NCI-H2196 treated with DMSO at 0.1 percent for 48 hours (cell line): ENCODE data around the gene IGSF23.
A peak's percentile ranks its signal among the peaks of the same experiment; 100 is the strongest.

Source experiments
- DNase-seq: peaks from one replicate; lab custom pipeline; 2025; ENCODE audit not compliant: unreplicated experiment; lab: John Stamatoyannopoulos, UW

IGSF23 gene, protein sequence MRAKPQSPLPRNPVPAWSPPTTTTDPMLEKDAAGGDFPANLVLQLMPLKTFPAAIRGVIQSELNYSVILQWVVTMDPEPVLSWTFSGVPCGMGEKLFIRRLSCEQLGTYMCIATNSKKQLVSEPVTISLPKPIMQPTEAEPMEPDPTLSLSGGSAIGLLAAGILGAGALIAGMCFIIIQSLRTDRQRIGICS

DNA sequence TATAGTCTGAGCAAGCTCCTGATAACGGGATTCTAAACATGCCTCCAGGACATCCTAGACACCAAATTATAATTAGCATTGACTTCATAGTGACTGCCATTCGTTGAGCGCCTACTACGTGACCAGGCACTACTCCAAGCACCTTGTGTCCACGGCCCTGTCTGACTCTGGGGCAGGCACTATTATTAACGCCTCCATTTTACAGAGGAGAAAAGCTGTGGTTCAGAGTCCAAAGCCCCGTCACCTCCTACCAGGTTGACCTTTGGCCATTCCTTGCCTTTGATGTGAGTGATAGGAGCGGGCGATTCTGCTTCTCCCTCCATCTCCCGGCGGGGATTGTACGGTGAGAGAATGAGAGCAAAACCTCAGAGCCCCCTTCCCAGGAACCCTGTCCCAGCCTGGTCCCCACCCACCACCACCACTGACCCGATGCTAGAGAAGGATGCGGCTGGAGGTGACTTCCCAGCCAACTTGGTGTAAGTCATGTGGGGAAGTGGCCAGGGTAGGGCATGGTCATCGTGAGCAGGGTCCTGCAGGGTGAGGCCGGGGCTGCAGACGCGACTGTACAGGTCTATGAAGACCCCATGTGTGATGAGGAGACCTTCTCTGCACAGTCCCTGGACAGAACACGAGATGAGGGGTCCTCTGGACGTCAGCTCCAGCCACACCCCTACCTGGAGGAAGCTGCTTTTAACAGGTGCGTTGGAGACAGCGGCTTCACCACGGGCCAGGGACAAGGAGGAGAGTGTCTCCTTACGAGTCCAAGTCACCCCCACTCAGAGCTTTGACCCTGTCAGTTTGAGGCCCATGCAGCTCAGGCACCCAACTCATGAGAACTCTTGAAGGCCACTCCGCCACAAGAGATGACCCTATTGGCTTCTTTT is at the start of gene IGSF23:
Gene IGSF23, plus strand, starts transcription at position 269 of the 884 bp plus-strand sequence. Its CDS starts 83 bp downstream, at position 352.
- DNase-seq: no peak

DNA sequence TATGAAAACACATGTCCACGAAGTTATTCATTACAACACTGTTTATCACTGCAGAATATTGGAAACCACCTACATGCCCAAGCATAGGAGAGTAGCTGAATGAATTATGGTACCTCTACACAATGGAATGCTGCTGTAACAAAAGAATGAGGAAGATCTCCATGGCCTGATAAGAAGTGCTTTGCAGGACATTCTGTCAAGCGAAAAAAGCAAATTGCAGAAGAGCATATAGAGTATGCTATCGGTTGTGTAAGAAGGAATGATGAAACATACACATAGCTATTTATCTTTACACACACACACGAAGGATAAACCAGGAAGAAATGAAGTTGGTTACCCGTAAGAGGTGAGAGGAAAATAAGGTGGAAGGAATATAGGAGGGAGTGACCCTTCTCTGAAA is 46.4 kb upstream of the IGSF23 start:
- DNase-seq: no peak

DNA sequence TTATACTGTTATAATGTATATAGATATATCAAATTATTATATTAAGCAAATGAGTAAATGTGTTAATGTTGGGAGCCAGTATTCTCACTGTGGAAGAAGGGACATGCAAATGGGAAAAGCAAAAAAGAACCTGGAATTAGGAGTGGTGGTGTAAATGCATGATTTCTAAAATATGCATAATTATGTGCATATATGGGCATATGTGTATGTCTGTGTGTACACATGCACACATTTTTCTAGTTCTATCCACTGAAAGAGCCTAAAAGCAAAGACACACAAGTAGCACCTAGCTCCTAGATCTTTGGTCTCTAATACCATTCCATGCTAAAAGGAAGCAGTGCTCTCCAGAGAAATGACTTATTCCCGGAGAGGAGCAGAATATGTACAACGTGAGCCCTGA is 45.6 kb upstream of the IGSF23 start:
- DNase-seq: no peak

DNA sequence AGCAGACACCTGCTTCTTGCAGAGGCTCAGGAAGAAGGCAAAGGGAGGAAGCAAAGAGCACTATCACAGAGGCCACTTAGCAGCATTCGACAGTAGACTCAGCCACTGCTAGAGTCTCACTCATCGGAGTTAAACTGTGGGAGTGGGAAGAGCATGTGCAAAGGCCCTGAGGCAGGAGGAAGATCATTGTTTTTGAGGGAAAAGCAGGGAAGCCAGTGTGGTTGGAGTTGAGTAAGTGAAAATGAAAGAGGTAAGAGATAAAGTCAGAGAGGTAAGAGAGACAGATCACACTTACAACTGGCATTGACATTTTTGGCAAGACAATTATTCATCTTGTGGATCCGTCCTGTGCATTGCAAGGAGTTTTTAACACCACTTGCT is 42.8 kb upstream of the IGSF23 start:
- no peak for DNase-seq

DNA sequence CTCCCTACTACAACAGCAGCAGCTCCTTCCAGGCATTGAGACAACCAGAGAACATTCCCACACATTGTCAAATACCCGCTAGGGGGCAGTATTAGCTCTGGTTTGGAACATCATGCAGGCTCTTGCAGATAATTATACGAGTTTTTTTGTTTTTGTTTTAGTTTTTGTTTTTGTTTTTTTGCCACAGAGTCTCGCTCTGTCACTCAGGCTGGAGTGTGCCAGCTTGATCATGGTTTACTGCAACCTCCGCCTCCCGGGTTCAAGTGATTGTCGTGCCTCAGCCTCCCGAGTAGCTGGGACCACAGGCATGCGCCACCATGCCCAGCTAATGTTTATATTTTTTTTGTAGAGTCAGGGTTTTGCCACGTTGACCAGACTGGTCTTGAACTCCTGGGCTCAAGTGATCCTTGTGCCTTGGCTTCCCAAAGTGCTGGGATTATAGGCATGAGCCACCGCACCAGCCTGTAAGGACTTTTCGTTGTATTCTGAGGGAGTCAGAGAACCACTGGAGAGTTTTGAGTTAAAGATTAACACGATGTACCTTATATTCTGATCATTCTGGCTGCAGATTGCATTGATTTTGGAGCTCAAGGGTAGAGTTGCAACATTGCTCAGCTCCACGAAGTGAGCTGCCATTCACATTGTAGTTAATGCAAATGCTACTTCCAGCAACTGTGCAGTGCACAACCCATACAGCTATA is 42.2 kb upstream of the IGSF23 start:
- peak; percentile 65 for DNase-seq

DNA sequence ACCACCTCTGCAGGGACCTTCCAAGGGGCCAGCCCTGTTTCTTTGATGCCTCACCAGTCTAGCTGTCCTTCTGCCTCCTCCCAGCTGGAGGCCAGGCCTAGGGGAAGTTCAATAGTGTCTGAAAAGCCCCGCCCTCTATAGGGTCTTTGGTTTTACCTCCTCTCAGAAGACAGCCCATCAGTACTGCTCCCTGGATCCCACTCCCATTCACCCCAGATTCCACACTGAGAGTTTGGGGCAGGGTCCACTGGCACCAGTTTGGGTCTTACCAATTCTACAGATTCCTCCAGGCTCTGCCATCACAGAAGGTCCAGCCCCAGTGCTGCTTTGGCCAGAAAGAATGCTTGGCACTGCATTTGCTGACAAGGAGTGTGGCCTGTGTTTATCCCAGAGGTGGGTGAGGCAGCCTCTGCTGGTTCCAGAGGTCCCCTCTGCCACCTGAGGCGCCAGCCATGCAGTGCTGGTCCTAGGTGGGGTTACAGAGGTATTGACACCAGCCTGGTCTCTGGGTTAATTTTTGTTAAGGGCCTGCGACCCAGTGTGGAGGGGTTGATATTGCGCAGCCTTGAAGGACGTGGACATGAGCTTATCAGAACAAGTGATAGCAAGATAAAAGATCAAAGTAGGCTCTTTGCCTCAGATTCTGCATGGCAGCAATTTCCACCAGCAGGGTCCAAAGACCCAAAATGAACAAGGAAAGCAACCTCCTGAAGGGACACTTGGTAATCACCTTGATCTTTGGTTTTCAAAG is 41.4 kb upstream of the IGSF23 start:
- no peak for DNase-seq

DNA sequence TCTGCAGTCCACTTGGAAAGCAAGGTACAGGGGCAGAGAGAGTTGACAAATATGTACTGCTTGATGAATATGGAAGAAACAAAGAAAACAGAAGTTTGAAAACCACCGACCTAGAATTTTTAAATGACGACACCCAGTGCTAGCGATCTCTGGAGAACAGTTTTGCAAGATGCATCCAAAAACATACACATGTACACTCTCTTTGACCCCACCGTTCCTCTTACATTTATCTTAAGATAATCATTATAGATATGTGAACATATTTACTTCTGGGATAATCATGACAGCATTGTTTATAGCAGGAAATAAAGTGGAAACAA is 40.8 kb upstream of the IGSF23 start:
- DNase-seq: no peak

DNA sequence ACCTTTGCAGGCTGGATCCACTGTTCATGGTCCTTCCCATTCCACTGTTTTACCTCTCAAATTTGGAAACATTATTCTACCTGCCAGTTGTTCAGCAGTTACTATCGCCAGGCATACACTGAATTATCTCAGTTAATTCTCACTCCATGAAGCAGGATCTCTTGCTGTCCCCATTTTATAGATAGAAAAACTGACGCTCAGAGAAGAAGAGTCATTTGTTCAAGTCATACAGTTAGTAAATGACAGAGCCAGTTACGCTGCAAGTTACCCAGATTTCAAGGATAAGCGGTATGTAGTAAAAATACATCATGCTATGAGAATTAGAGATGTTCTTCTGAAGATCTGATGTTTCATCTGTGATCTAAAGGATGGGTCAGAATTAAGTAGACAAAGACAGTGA is 40.2 kb upstream of the IGSF23 start:
- DNase-seq: no peak

DNA sequence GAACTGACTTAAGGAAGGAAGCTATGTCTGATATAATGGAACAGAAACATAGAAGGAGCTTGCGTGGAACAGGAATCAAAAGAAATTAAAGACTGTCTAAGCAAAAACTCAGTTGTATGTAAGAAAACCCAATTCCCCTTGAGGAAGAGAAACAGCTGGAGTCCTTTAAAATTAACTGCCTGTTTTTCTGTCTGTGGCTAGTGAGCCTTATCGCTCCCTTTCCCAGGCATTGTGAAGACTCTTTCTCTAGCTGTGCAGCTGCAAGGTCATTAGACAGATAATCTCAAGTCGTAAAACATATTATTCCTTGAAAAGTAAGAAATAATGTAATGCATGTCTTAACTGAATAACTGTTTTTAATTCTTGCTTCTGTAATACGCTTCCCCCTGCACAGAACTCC is 39.7 kb upstream of the IGSF23 start:
- DNase-seq: no peak

DNA sequence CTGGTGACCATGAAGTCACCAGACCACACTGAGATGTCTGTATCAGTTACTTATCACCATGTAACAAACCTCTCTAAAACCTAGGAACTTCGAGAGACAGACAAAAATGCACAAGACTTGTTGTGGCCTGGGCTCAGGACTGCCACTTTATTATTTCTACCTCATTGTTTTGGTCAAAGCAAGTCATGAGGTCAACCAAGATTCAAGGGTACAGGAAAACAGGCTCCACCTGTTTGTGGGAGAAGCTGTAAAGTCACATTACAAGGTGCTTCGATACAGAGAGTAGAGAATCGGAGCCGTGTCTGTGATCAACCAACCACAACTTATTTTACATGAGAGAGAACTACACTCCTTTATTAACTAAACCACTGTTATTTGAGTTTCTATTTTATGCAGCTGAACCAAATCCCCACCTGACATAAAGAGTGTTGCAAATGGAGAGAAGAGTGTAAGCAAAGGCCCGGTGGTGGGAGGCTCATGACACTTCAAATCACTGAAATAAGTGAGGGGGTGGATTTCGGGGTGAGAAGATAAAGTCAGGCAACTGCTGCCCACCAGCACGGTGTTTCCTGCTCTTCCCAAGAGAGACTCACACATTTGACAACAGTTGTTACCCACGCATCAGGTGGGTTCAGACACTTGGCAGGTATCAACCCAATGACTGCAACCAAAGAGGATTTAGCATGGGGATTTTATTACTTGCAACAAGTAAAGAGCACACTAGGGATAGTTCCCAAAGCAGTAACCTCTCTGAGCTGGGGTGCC is 39.0 kb upstream of the IGSF23 start:
- no peak for DNase-seq

DNA sequence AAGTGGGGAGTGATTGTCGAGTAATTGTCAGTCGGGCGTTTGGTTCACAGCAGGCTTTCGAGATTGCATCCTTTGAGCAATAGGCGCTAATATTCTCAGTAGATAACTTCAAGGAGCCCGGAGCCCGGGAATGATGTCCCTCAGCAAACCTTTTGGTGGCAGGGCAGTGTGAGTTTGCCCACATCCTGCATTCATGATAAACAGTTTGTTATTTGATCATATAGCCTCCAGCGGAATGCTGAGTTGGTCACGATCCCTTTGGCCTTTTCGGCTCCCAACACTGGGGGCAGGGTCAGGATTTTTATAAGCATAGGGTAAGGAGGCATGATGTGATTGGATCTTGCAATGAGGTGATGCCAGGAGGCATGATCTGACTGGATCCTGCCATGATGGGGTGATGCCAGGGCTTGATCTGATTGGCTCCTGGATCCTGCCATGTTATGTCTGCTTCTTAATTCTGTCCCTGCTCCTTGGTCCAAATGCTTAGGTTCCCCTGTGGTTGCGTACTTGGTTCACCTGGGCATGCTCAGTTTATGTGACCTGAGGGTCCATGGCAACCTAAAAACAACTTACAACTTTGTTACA is 38.2 kb upstream of the IGSF23 start:
- DNase-seq: no peak

DNA sequence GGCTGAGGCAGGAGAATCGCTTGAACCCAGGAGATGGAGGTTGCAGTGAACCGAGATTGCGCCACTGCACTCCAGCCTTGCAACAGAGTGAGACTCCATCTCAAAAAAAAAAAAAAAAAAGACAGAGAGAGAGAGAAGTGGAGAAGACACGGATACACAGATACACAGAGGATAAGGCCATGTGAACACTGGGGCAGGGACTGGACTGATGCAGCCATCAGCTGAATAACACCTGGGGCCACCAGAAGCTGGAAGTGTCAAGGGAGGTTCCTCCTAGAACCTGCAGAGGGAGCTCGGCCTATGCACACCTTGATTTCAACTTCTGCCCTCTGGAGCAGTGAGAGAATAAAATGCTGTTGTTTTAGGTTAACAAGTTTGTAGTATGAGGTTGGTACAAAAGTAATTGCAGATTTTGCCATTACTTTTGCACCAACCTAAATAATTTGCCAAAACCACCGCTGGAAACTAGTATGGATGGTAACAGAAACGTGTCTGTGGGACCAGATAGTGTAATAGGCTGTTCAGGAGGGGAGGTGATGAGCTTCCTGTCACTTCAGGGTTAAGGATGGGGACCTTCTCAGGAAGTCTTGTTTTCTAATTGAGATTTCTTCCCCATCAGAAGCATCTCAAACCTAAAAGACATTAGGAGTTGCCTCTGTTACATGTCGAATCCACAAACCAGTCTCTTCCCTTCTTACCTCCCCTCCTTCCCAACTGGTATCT is 36.4 kb upstream of the IGSF23 start:
- DNase-seq: peak; percentile 71

DNA sequence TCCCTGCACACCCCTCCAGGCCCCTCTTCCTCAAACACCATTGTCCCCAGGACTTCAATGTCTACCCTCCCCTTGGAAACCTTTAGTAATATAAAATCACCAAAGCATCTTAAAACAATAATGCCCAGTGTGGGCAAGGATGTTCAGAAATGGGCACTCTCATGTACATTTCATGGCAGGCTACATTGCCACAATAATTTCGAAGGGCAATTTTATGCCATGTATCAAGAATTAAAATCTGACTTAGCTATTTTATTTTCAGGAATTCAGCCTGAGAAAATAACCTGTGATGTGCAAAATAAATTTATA is 35.8 kb upstream of the IGSF23 start:
- no peak for DNase-seq

DNA sequence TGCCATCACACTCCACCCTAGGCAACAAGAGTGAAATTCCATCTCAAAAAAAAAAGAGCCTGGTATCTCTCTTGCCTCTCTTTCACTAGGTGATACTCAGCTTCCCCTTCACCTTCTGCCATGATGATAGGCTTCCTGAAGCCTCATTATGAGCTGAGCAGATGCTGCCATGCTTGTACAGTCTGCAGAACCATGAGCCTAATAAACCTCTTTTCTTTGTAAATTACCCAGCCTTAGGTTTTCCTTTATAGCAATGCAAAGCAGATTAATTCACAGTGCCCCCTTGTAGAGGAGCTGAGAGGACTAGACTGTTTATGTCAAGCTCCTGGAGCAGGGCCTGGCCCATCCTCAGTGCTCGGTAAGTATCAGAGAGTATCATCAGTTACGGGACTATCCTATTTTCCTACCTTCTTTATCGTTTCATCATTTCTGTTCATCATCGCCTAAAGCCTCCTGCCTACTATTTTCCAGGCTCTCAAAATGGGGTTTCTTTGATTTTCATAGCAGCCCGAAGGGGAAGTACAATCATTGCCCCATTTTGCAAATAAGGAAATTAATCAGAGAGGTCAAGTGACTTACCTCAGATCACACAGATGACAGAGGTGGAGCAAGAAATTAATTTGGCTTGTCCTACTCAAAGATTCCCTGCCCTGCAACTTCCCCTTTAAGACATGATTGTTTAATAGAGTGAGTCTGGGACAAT is 33.5 kb upstream of the IGSF23 start:
- DNase-seq: no peak

DNA sequence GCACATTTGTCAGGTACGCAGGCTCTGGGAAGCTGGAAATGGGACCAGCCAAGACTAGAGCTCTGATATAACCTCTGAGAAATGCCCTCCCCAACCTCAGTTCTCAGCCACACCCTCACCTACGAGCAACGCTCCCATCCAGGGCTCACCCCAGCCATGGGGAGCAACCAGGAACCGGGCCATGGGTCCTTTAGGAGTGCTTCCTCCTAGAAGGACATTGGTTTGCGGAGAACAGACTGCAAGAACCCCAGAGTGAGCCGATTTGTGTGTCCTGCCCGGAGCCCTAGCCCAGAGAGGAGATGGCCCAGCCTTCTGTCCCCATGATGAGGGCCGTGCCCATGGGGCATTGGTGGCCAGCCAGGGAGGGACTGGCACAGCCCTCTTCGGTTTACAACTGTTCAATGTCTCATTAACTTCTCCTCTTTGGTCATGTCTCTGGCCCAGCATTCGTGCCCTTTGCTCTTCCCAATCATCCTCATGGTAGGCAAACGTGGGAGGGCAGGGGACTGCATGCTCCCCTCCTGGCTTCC is 32.9 kb upstream of the IGSF23 start:
- DNase-seq: no peak

DNA sequence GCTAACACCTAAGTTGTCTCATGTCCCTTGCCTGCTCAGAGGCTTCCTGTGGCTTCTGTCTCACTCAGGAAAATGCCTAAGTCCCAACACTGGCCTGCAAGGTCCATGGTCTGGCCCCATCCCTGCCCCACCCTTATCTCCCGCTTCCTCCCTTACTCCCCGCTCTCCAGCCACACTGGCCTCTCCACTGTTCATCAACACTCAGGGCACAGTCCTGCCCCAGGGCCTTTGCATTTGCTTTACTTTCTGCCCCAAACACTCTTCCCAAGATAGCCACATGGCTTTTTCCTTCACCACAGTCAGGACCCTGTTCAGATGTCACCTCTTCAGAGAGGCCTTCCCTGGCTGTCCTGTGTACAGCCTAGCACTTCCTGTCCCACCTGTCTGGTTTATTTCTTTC is 32.1 kb upstream of the IGSF23 start:
- DNase-seq: no peak

DNA sequence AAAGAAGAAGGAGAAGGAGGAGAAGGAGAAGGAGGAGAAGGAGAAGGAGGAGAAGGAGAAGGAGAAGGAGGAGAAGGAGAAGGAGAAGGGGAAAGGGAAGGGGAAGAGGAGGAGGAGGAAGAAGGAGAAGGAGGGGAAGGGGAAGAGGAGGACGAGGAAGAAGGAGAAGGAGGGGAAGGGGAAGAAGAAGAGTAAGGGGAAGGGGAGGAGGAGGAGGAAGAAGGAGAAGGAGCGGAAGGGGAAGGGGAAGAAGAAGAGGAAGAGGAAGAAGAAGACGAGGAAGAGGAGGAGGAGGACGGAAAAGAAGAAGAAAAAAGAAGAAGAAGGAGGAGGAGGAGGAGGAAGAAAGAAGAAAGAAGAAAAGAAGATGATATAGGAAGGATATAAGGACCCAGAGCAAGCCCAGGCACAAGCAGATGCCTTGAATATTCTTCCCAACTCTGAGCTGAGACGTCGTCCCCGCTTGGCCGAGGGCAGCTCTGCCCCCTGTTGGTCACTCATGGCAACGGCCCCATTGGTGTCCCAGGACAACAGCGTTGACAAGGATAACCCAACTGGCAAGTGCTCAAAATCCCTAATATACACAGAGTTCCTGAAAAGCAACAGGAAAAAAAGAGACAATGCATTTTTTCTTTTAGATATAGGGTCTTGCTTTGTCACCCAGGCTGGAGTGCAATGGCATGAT is 30.6 kb upstream of the IGSF23 start:
- DNase-seq: no peak

DNA sequence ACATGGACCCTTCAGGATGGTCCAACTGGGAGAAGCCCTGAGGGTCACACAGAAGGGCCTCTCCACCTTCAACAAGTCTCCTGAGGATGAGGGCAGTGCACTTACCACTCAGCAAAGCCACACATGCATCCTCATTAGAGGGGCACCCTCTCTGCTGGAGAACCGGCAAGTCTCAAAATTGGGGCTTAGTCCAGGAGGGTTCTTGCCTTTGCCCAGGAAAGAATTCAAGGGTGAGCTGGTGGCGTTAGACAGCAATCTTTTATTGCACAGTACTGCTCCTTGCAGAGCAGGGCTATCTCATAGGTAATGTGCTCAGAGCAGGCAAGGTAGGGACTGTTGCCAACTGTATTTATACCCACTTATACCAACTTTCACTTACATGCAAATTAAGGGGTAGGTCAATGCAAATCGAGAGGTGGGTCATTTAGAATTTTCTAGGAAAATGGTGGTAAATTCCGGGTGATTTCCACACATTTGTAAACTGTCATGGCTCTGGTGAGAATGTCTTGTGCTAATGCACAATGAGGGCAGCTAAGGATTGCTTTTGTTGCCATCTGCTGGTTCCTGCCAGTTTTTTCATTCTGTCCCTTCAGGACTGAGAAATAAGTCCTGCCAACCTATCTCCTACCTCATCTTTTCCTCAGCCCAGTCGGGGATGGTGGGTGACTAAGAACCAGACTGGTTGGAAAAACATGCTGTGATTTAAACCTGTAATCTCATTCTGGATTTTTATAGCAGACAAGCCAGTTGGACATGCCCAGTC is 27.8 kb upstream of the IGSF23 start:
- DNase-seq: no peak
